COLO829 (cell line): ENCODE results near the gene DLX3.
A peak's percentile ranks its signal among the peaks of the same experiment; 100 is the strongest.

Experiments used
- DNase-seq: peaks from one replicate; pipeline ENCODE4 v3.0.0; 2012; ENCODE audit warnings: low spot score

DLX3 gene

DNA sequence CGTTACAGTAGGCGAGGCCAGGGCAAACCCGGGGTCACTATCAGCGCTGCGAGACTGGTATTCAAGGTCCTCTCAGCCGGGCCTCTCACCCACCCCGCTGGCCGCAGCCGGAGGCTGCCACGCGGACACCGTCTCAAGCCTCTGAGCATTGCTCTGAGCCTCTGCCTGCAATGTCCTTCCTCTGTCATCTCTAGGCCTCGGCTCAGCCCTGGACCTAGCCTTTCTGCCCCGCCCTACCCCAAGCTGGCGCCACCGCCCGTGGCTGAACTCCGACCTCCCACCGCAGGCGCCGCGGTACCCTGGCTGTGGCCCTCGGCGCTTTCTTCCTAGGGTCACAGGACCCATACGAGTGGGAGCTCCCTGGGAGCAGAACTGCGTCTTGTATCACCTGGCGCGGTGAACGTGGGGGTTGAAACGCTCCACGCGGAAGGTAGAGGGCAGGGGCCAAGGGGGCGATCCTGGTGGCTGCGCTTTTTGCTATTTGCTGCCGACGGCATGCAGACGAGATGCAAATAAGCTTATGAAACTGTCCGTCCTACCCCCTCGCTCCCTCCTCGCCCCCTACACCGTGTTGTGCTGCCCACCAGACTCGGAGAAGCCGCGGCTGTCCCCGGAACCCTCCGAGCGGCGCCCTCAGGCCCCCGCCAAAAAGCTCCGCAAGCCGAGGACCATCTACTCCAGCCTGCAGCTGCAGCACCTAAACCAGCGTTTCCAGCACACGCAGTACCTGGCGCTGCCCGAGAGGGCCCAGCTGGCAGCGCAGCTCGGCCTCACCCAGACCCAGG, 22.3 kb downstream of the DLX3 start:
- DNase-seq: no peak

DNA sequence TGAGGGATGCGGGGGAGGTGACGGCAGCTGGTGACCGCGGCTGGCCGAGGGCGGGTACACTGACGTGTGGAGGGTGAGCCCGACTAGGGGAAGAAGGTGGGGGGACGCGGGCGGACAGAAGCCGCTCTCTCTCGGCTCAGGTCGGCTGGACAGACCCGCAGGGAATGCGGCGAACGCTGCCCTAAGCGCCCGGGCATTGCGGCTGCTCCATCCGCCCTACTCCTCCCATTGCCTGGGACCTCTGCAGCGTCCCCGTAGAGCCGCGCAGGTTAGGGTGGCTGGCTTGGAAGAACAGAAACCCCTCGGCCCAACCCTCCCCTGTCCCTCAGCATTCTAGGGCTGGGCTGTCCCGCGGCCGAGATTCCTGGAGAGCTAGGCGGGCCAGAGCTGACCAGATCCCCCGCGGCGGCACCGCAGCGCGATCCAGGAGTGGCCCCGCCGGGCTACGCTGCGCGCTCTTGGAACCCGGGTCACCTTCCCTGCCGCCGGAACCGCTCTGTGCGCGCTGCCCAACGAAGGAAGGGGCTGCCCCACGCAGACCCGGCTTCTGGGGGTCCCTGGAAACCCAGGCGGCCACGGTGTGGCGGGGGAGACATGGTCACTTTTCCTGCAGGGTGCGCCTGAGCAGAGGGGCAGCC, 23.1 kb downstream of the DLX3 start:
- DNase-seq: no peak

DNA sequence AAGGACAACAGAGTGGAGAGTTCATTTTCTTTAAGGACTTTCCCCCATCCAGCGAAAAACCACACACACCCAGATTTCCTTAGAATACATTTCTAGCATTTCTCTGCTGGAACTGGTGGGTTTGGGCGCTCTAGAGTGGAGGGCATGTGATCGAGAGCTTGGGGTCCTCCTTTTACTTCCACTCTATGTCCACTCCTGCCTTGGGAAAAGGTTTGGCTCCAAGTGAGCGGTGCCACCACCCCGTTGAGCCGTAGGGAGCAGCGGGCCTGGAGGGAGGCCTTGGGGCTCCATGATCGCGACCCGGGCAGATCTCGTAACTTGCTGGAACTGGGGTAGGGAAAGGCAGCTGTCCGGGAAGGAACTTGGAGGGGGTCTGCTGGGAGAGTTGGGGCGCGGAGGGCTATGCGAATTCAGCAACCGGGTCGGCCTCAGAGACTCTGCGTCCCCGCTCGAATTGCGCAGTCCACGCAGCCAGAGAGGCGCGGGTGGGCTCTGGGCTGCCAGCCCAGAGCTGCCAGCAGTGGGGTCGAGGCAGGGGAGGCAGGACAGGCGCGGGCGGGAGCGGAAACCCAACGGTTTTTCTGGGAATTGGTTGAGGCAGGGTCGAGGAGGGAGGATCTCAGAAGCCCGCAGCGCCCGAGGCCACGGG, 23.7 kb downstream of the DLX3 start:
- no peak for DNase-seq

GRCh38 chr17:49970498-49970897, 24.5 kb downstream of the DLX3 start:
- no peak for DNase-seq

- no peak for DNase-seq
Measured at GRCh38 chr17:49969795-49970389, 25.1 kb downstream of the DLX3 start.

- no peak for DNase-seq
Measured at GRCh38 chr17:49969134-49969759, 25.8 kb downstream of the DLX3 start, which contains the start of gene DLX4. DLX4 (plus strand) TSS chr17:49969190; CDS start chr17:49969469, 279 bp downstream.

GRCh38 chr17:49968405-49969133, 26.5 kb downstream of the DLX3 start:
- DNase-seq: peak; percentile 78

DNA sequence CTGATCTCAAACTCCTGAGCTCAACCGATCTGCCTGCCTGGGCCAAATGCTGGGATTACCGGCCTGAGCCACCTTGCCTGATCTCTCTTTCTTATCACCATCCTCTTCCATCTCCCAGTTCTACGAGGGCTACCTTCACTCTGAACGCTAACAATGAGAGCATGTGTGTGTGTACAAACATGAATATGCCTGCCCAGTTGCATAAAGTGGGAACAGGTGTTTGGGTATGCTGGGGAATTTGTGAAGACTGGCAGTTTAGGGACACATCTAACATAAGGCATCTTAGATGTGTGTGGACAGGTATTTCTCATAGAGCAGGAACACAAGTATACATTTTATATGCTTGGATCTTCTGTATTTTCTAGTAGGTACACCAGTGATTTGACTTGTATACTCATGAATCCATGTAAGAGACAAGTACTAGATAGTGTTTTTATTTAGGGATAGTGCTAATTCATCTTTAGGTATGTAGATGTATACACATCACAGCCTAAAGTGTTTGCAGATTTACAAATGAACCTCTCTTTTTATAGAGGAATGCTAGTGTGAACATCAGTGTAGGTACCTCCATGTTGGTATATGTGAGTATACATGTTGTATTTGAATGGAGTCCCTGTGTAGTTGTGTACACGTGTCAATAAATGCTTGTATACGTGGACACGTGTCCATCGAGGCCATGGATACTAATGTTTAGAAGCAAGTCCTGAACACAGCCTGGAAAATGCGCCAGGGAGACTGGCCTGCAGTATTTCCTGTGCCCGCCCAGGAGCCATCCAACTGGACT, 27.2 kb downstream of the DLX3 start:
- DNase-seq: no peak

DNA sequence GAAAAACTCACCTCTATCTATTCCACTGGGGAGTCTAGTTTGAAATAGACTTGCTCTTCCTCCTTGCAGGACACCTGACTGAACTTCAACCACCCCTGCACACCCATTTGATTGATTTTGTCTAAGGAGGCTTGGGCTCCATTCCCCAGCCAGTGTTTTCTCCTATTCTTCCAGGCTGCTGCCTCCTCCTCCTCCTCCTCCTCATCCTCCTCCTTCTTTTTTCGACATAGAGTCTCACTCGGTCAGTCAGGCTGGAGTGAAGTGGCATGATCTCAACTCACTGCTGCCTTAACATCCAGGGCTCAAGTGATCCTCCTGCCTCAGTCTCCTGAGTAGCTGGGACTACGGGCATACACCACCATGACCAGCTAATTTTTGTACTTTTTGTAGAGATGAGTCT, 27.8 kb downstream of the DLX3 start:
- DNase-seq: no peak

GRCh38 chr17:49966767-49967166, 28.3 kb downstream of the DLX3 start:
- DNase-seq: no peak

- no peak for DNase-seq
Measured at GRCh38 chr17:49965524-49965909, 29.5 kb downstream of the DLX3 start.

GRCh38 chr17:49964769-49965523, 30.1 kb downstream of the DLX3 start:
- DNase-seq: no peak

DNA sequence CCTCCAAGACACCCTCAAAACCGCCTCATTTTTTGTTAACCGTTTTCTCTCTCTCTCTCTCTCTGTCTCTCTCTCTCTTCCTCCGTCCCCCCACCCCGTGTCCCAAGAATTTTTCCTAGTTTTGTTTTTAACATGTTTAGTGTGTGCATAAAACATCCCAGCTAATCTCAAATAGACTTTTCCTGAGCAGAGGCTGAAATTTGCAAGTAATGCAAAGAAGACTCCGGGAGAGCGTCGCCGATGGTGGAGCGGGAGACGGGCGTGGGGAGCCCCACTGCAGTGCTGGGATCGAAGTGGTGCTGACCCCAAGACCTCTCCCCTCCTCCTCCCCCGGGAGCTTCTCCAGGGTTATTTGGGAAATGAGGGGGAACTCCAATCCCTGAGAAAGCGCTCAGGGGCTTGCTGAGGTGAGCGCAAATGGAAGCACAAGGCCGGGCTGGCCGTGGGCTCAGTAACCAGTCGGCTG, 30.7 kb downstream of the DLX3 start:
- no peak for DNase-seq

GRCh38 chr17:49963626-49964302, 31.3 kb downstream of the DLX3 start:
- no peak for DNase-seq

GRCh38 chr17:49963309-49963625, 31.8 kb downstream of the DLX3 start:
- DNase-seq: no peak

DNA sequence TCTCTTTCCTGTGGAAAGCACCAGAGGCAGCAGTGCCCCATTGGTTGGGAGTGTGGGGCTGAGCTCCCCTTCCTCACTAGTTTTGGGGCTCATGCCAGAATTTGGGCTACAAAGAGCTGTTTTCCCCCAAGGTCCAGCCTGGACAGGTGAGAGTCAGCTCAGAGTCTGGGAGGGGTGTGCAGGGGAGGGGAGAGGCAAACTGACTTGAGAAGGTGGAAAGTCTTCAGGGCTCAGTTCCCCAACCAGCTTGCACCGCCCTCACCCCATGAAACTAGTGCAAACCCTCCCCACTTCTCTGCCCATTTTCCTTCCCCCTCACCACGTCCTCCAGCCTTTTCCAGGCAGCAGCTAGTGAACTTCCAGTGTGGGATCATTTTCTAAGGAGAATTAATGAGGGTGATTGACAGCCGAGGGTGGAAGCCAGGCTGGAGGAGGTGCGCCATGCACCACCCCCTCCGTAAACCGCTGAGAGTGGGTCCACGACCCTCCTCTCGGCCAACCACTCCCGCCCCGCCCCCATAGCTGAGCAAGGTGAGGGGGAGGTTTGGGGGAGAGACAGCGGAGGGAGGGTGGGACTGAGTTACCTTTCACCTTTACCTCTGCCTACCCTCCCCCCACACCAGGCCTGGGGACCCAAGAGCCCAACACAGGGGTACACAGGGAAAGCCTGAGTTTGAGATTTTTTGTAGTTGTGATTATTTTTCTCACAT, 32.3 kb downstream of the DLX3 start:
- no peak for DNase-seq

- DNase-seq: no peak
Measured at GRCh38 chr17:49959183-49959935, 35.7 kb downstream of the DLX3 start.

GRCh38 chr17:49958723-49959122, 36.3 kb downstream of the DLX3 start:
- DNase-seq: no peak
